ENCODE data around the gene HHAT.

DNA sequence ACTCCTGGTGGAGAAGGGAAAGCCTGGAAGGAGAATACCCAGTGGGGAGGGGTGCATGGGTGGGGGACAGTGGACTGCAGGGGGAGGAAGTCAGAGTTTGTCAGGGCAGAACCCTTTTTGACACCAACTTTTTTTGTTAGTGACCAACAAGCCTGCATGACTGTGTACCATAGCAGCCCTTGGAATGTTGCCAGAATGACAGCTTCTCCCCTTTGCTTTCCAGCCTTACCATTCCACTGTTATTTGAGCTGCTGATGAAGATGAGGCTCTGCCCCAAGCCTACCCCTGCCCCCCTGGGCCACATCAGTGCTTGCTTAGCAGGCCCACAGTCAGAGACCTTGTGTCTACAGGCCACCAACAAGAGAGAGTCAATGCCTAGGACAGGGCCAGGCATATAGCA lies 341.2 kb downstream of the HHAT start:
- no peak for TF ChIP-seq POLR2A (IDR thresholded peaks at IDR 0.05; ENCODE audit: extremely low read depth, insufficient read length)
- TF ChIP-seq, protein P1, sequence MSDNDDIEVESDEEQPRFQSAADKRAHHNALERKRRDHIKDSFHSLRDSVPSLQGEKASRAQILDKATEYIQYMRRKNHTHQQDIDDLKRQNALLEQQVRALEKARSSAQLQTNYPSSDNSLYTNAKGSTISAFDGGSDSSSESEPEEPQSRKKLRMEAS (IDR thresholded peaks at IDR 0.05; ENCODE audit: low read depth, low read length), result no peak
- no peak for TF ChIP-seq CTCF (IDR thresholded peaks at IDR 0.05; ENCODE audit: low read depth, low read length)
